Tibial nerve (tissue), 4 donors: ENCODE measurements around the gene CHRNE. TPM values are rescaled to one million over a fixed set of nuclear protein-coding genes. Genes with fewer than 3 reads are reported as not detected.

ENCODE experiments used
- DNase-seq, 2 donors: peaks; one replicate each; pipeline ENCODE4 v3.0.0-alpha.2; 2019; ENCODE audit warnings: low spot score in 2 of 2
- H3K27ac ChIP-seq, 4 donors: fragments of 200-600 bp; sonication (generic) in 3 of 4; one replicate each; pipeline ENCODE4 v1.5.1; 2017 to 2019; ENCODE audit warnings: mild to moderate bottlenecking in 1 of 4
- H3K27me3 ChIP-seq, 2 donors: fragments of 200-600 bp; sonication (generic) in 1 of 2; one replicate each; pipeline versions ENCODE4 v1.5.1 to v1.6.0; 2017 to 2019
- H3K36me3 ChIP-seq, 3 donors: fragments of 200-600 bp; sonication (generic); one replicate each; pipeline ENCODE4 v1.5.1; 2018 to 2019
- H3K4me1 ChIP-seq, 4 donors: fragments of 200-600 bp; sonication (generic) in 3 of 4; one replicate each; pipeline ENCODE4 v1.5.1; 2017 to 2019
- H3K4me3 ChIP-seq, 4 donors: fragments of 200-600 bp; sonication (generic) in 3 of 4; one replicate each; pipeline ENCODE4 v1.5.1; 2017 to 2019; ENCODE audit warnings: mild to moderate bottlenecking in 1 of 4, moderate library complexity in 1 of 4
- H3K9me3 ChIP-seq, 4 donors: fragments of 200-600 bp; sonication (generic) in 3 of 4; one replicate each; pipeline ENCODE4 v1.5.1; 2017 to 2019
- CTCF ChIP-seq, 5 experiments: fragments of 200-600 bp in 3 of 5; fragments of 450-650 bp in 2 of 5; sonication (generic) in 3 of 5; IDR thresholded peaks; one replicate each; pipeline ENCODE4 v1.5.1; 2016 to 2019; ENCODE audit warnings: antibody characterized with exemption in 5 of 5, mild to moderate bottlenecking in 3 of 5, moderate library complexity in 2 of 5
- EP300 ChIP-seq, 2 donors: sonication (generic); formaldehyde crosslinking; IDR thresholded peaks; one replicate each; pipeline ENCODE4 v1.6.1; 2017; ENCODE audit warnings: antibody characterized with exemption in 2 of 2, mild to moderate bottlenecking in 1 of 2
- POLR2A ChIP-seq, 2 donors: fragments of 450-650 bp; IDR thresholded peaks; one replicate each; pipeline ENCODE4 v1.6.1; 2017; ENCODE audit warnings: antibody characterized with exemption in 2 of 2, mild to moderate bottlenecking in 2 of 2, moderate library complexity in 2 of 2
- WGBS, 2 donors: methylation state at CpG; one replicate each; pipeline ENCODE4 v1.1.5; 2018; 5-methylcytosine and 5-hydroxymethylcytosine counted together
- total RNA-seq, 4 donors: library from RNA; depleted of rRNA; stranded (reverse); fragments of >200 nt; gene quantifications; one replicate each; pipeline ENCODE4 v1.1.0, GENCODE V29; 2016

CHRNE gene
- total RNA-seq, 4 donors from 2014 or later: 0.22 to 2.5 (median 1.0) TPM

DNA sequence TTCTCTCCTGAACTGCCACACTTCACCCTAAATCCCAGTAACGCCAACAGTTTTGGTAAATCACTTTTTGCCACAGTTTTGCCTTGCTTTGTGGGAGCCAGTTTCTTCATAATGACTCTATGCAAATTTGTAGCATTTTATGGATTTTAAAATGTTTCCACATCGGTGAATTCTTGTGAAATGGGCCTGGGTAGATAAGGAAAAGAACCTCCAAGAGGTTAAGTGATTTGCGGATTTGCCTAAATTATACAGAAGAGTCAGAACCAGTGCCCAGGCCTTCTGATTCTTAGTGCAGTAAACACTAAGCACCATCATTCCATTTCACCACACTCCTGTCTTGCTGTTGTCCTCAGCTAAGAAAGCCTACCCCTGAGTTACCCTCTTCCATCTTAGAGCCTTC lies 51.8 kb downstream of the CHRNE start:
- Histone ChIP-seq H3K9me3 (no peaks in the 10 kb centered on the region), H3K36me3 (no peaks in the 10 kb centered on the region), H3K27me3 (no peaks in the 10 kb centered on the region), H3K4me1 (peaks cover 0 to 76% (median 6%) of the 10 kb centered on the region in 4 donors), H3K27ac (peak overlapping the region in 2 of 4 donors; percentile 29 to 37), H3K4me3 (no peak overlapping the region)
- WGBS, 2 donors: 85 to 91% methylated on average over 3 of the region's 3 CpGs
- TF ChIP-seq EP300 (IDR thresholded peaks at IDR 0.05): no peak
- no peak for TF ChIP-seq CTCF (IDR thresholded peaks at IDR 0.05)
- no peak for DNase-seq

DNA sequence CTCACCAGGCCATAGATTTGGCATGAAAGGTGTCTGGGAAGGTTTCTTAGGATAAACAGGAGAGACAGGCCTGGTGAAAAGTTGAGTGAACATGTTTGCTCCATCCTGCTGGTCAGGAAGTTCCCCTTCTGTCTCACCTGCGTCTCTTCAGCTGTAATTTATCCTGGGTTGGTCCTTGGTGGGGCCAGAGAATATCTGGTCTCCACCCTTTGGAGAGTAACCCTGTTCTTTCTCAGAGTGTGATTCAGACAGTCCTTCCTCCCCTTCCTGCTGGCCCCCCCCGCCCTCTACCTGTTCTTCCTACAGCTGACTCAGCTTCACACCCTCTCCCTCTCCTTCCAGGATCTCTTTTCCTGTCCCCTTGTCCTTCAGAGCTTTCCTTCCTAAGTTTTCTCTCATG lies 52.7 kb downstream of the CHRNE start:
- no peaks in the 10 kb centered on the region for H3K9me3 ChIP-seq
- H3K27ac ChIP-seq: peak overlapping the region in 3 of 4 donors; percentile 29 to 37 (median 30)
- no peak overlapping the region for H3K4me3 ChIP-seq
- peaks cover 0 to 79% (median 7%) of the 10 kb centered on the region in 4 donors for H3K4me1 ChIP-seq
- WGBS, 2 donors: 81 to 91% methylated on average over 2 of the region's 2 CpGs
- no peaks in the 10 kb centered on the region for H3K27me3 ChIP-seq
- DNase-seq: no peak
- TF ChIP-seq CTCF (IDR thresholded peaks at IDR 0.05): no peak
- TF ChIP-seq EP300 (IDR thresholded peaks at IDR 0.05): no peak
- no peak for TF ChIP-seq POLR2A (IDR thresholded peaks at IDR 0.05)
- no peaks in the 10 kb centered on the region for H3K36me3 ChIP-seq

GRCh38 chr17:4849011-4849536 lies 53.8 kb downstream of the CHRNE start:
- peaks cover 0 to 82% (median 8%) of the 10 kb centered on the region in 4 donors for H3K4me1 ChIP-seq
- H3K27me3 ChIP-seq: no peaks in the 10 kb centered on the region
- peak overlapping the region in 2 of 4 donors; percentile 32 to 63 for H3K27ac ChIP-seq
- H3K9me3 ChIP-seq: no peaks in the 10 kb centered on the region
- no peak for DNase-seq
- no peak for TF ChIP-seq CTCF (IDR thresholded peaks at IDR 0.05)
- peak in 1 of 2 donors; percentile 14 for TF ChIP-seq EP300 (IDR thresholded peaks at IDR 0.05)
- no peaks in the 10 kb centered on the region for H3K36me3 ChIP-seq
- 53 to 58% methylated on average over 5 of the region's 5 CpGs for WGBS, 2 donors
- H3K4me3 ChIP-seq: no peak overlapping the region

Other genes with a start within 250 kb of the CHRNE start
- 10 to 100 TPM; 27.1 to 95.1 (median 29.1) TPM for gene PELP1, start 199.0 kb downstream of the CHRNE start, total RNA-seq
- 100 to 1,000 TPM in 1 of 4 donors, 10 to 100 TPM in 3; 50.2 to 103 (median 57.4) TPM for gene ARRB2, start 192.5 kb downstream of the CHRNE start, total RNA-seq
- 10 to 100 TPM; 20.8 to 32.8 (median 28.4) TPM for gene MED11, start 171.7 kb downstream of the CHRNE start, total RNA-seq
- gene ZMYND15, start 163.3 kb downstream of the CHRNE start, total RNA-seq: under 1 TPM in 3 of 4 donors, not detected in 1; 0.42 to 0.66 (median 0.59) TPM
- gene CXCL16, start 163.2 kb downstream of the CHRNE start, total RNA-seq: 10 to 100 TPM in 3 of 4 donors, 1 to 10 TPM in 1; 5.7 to 27.3 (median 13.6) TPM
- not detected for gene TM4SF5, start 131.2 kb downstream of the CHRNE start, total RNA-seq
- 1 to 10 TPM in 3 of 4 donors, not detected in 1; 1.4 to 6.0 (median 1.9) TPM for gene VMO1, start 116.7 kb downstream of the CHRNE start, total RNA-seq
- not detected for gene GLTPD2, start 114.1 kb downstream of the CHRNE start, total RNA-seq
- gene PSMB6, start 106.9 kb downstream of the CHRNE start, total RNA-seq: 100 to 1,000 TPM; 100 to 171 (median 122) TPM
- gene PLD2, start 95.9 kb downstream of the CHRNE start, total RNA-seq: 10 to 100 TPM; 17.2 to 63.0 (median 30.1) TPM
- 10 to 100 TPM; 57.1 to 94.3 (median 85.7) TPM for gene MINK1, start 69.8 kb downstream of the CHRNE start, total RNA-seq
- 1 to 10 TPM in 3 of 4 donors, under 1 TPM in 1; 0.90 to 2.0 (median 1.3) TPM for gene C17orf107, start 3.6 kb downstream of the CHRNE start, total RNA-seq
- not detected for gene GP1BA, start 29.2 kb upstream of the CHRNE start, total RNA-seq
- gene SLC25A11, start 36.9 kb upstream of the CHRNE start, total RNA-seq: 10 to 100 TPM; 30.3 to 42.8 (median 32.3) TPM
- gene RNF167, start 37.2 kb upstream of the CHRNE start, total RNA-seq: 10 to 100 TPM; 45.0 to 55.0 (median 51.4) TPM
- gene PFN1, start 45.4 kb upstream of the CHRNE start, total RNA-seq: 1,000 to 10,000 TPM in 1 of 4 donors, 100 to 1,000 TPM in 3; 422 to 1,004 (median 483) TPM
- gene ENO3, start 48.0 kb upstream of the CHRNE start, total RNA-seq: 10 to 100 TPM in 2 of 4 donors, 1 to 10 TPM in 2; 7.5 to 15.3 (median 10.2) TPM
- 10 to 100 TPM; 36.9 to 70.0 (median 42.0) TPM for gene SPAG7, start 64.7 kb upstream of the CHRNE start, total RNA-seq
- gene CAMTA2, start 84.6 kb upstream of the CHRNE start, total RNA-seq: 10 to 100 TPM; 15.3 to 46.2 (median 22.5) TPM
- gene INCA1, start 94.4 kb upstream of the CHRNE start, total RNA-seq: 1 to 10 TPM; 1.2 to 1.8 (median 1.7) TPM
- 10 to 100 TPM; 78.0 to 89.7 (median 79.6) TPM for gene KIF1C, start 94.9 kb upstream of the CHRNE start, total RNA-seq
- gene SLC52A1, start 132.3 kb upstream of the CHRNE start, total RNA-seq: not detected
- gene ZFP3, start 175.4 kb upstream of the CHRNE start, total RNA-seq: 1 to 10 TPM; 2.5 to 7.1 (median 4.7) TPM
- gene ZNF232, start 208.8 kb upstream of the CHRNE start, total RNA-seq: 10 to 100 TPM in 2 of 4 donors, 1 to 10 TPM in 2; 7.3 to 16.4 (median 9.8) TPM
- 1 to 10 TPM in 1 of 4 donors, under 1 TPM in 1, not detected in 2; under 0.01 to 3.9 TPM for gene USP6, start 212.9 kb upstream of the CHRNE start, total RNA-seq